Measurements from ENCODE around the gene PDE7B. TPM values are rescaled to one million over a fixed set of nuclear protein-coding genes. Genes with fewer than 3 reads are reported as not detected.
"Not testable (repeated sequence)": the region's sequence is repeated elsewhere in the genome, so short reads cannot be mapped to it uniquely, and the experiment has no call there.

The PDE7B gene
- total RNA-seq, 2 experiments from 2014 or later: 0.58 to 0.68 TPM

DNA sequence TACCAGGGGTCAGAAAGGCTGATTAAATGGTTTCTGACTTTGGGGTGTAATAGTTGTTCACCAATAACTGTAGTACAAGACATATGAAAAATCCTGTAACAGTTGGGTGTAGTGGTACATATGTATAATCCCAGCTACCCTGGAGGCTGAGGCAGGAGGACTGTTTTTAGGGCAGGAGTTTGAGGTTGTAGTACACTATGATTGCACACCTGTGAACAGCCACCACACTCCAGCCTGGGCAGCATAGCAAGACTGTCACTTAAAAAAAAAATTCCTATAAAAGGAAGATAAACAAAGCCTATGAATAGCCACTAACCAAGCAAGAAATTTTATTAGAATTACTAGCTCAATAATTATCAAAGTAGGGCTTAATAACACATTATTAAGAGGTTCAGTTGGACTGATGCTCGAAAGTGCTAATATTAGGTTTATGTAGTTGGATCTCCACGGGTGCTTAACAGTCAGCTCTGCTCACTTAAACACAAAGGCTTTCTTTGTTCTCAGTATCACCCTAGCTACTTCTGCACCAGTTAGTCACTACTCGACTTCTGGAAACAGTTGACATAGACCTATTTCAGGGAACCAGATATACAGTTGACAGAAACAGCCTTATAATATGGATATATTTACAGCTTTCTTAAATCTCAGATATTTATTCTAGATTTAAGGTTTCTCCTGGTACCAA is 285.6 kb downstream of the PDE7B start:
- DNase-seq (no peak), ATAC-seq (no peak)
- H3K27me3 Mint-ChIP-seq: peaks cover 2% of the 10 kb centered on the region
- POLR2A ChIA-PET: interaction anchor here (0.6 kb wide), 1 partner anchor 1267 kb away, joined by 4 read pairs; no protein-coding TSS in a partner anchor
- H3K9me3 Mint-ChIP-seq: peaks cover 4% of the 10 kb centered on the region
- TF ChIP-seq, protein P1, sequence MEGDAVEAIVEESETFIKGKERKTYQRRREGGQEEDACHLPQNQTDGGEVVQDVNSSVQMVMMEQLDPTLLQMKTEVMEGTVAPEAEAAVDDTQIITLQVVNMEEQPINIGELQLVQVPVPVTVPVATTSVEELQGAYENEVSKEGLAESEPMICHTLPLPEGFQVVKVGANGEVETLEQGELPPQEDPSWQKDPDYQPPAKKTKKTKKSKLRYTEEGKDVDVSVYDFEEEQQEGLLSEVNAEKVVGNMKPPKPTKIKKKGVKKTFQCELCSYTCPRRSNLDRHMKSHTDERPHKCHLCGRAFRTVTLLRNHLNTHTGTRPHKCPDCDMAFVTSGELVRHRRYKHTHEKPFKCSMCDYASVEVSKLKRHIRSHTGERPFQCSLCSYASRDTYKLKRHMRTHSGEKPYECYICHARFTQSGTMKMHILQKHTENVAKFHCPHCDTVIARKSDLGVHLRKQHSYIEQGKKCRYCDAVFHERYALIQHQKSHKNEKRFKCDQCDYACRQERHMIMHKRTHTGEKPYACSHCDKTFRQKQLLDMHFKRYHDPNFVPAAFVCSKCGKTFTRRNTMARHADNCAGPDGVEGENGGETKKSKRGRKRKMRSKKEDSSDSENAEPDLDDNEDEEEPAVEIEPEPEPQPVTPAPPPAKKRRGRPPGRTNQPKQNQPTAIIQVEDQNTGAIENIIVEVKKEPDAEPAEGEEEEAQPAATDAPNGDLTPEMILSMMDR (IDR thresholded peaks at IDR 0.05): no peak
- no peak overlapping the region for H3K4me3 Mint-ChIP-seq
- intact Hi-C loops (cut with micrococcal nuclease): no loop called here
- H3K36me3 Mint-ChIP-seq (ENCODE audit: low read depth): no peaks in the 10 kb centered on the region
- H3K27ac Mint-ChIP-seq: no peak overlapping the region
- CTCF ChIA-PET: interaction anchor here (0.7 kb wide), 1 partner anchor 9 kb away, joined by 3 read pairs; no protein-coding TSS in a partner anchor
- H3K4me1 Mint-ChIP-seq (ENCODE audit: low read depth): no peaks in the 10 kb centered on the region

DNA sequence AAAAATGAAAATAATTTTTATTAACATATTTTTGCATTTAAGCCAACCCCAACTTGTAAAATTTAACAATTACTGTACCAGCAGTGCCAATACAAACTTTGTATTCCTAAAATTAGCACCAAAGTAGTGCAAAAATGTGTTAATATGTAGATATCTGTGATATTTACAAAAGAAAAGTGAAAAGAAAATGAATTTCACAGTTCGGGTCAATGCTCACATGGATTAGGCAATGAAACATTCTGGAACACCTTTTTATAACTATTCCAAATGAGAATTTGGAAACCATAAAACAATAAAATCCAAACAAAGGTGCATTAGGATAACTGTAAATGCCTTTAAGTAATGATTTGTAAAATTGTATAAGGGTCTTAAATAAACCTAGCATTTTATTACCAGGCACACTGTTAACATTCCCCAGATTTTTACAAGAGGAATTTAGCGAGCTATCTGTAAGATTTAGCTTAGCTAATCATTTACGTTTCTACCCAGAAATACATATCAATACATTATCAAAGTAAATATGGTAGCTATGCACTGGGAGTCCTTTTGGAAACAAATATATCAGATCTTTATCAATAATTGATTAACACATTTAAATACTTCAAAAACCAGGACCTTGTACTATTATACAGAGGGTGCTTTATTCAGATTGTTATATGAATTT is 286.4 kb downstream of the PDE7B start:
- POLR2A ChIA-PET: no interaction called here
- Mint-ChIP-seq H3K4me1 (ENCODE audit: low read depth) (no peaks in the 10 kb centered on the region), H3K36me3 (ENCODE audit: low read depth) (no peaks in the 10 kb centered on the region), H3K4me3 (no peak overlapping the region), H3K9me3 (peaks cover 4% of the 10 kb centered on the region), H3K27ac (no peak overlapping the region), H3K27me3 (peaks cover 2% of the 10 kb centered on the region)
- intact Hi-C loops (cut with micrococcal nuclease): no loop called here
- no peak for DNase-seq
- TF ChIP-seq, protein P1 (IDR thresholded peaks at IDR 0.05): no peak
- ATAC-seq: no peak
- CTCF ChIA-PET: interaction anchor here (0.6 to 0.7 kb wide), 2 partner anchors 10 to 16 kb away, joined by 3 read pairs; no protein-coding TSS in a partner anchor

DNA sequence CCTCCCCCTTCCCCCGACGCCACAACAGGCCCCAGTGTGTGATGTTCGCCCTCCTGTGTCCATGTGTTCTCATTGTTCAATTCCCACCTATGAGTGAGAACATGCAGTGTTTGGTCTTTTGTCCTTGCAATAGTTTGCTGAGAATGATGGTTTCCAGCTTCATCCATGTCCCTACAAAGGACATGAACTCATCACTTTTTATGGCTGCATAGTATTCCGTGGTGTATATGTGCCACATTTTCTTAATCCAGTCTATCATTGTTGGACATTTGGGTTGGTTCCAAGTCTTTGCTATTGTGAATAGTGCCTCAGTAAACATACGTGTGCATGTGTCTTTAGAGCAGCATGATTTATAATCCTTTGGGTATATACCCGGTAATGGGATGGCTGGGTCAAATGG is 287.6 kb downstream of the PDE7B start:
- CTCF ChIA-PET; H3K36me3 Mint-ChIP-seq (ENCODE audit: low read depth); H3K27ac Mint-ChIP-seq; intact Hi-C loops (cut with micrococcal nuclease); H3K4me3 Mint-ChIP-seq; H3K4me1 Mint-ChIP-seq (ENCODE audit: low read depth); ATAC-seq; H3K9me3 Mint-ChIP-seq; POLR2A ChIA-PET; DNase-seq; H3K27me3 Mint-ChIP-seq: not testable (repeated sequence)

DNA sequence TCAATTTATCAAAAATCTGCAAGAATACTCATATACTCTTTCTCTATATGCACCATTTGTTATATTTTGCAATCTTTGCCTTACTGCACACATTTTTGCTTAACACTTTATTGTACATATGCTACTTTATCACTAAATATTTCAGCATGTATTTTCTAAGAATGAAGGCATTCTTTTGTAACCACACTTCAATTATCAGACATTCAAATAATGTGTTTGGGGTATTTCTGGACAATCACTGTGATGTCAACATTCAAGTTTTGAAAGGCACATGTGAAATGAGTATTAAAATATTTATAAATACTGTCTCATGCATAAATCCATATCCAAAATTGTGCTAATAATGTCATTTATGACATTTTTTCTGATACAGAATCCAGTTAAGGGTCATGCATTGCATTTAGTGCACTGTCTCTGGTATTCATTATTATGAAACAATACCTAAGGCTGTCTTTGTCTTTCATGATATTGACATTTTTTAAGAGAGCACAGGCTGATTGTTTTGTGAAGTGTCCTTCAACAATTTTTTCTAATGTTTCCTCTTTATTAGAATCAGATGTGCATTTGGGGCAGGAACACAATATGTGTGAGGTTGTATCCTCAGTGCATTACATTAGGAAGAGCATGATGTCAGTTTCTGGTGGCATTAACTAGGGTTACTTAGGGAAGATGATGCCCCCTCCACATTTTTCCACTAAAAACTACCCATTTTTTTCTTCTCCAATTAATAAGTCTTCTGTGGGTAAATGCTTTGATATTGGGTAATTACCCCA is 292.9 kb downstream of the PDE7B start:
- ATAC-seq: no peak
- Mint-ChIP-seq H3K36me3 (ENCODE audit: low read depth) (no peaks in the 10 kb centered on the region), H3K27ac (no peak overlapping the region), H3K4me3 (no peak overlapping the region), H3K27me3 (peaks cover 9% of the 10 kb centered on the region), H3K4me1 (ENCODE audit: low read depth) (no peaks in the 10 kb centered on the region), H3K9me3 (peaks cover 4% of the 10 kb centered on the region)
- DNase-seq: no peak
- TF ChIP-seq, protein P1 (IDR thresholded peaks at IDR 0.05): no peak
- ChIA-PET POLR2A (no interaction called here), CTCF (no interaction called here)
- intact Hi-C loops (cut with micrococcal nuclease): no loop called here

DNA sequence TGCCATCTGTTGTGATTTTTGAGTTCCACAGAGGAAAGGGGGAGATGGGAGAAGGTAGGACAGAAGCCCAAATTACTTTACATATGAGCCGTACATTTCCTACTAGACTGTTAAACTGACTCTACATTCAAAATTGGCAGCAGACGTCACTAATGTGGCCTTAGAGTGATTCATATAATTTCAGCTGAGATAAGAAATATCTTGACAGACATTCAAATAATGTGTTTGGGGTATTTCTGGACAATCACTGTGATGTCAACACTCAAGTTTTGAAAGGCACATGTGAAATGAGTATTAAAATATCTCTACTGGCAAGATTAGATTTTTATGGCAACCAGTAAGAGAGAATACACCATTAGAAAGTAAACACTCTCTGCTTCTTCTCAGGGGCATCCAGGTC is 294.6 kb downstream of the PDE7B start:
- no peak overlapping the region for H3K27ac Mint-ChIP-seq
- no peaks in the 10 kb centered on the region for H3K36me3 Mint-ChIP-seq (ENCODE audit: low read depth)
- H3K4me3 Mint-ChIP-seq: no peak overlapping the region
- DNase-seq (no peak), ATAC-seq (no peak)
- peaks cover 4% of the 10 kb centered on the region for H3K9me3 Mint-ChIP-seq
- intact Hi-C loops (cut with micrococcal nuclease): no loop called here
- H3K27me3 Mint-ChIP-seq: peaks cover 9% of the 10 kb centered on the region
- no peaks in the 10 kb centered on the region for H3K4me1 Mint-ChIP-seq (ENCODE audit: low read depth)
- POLR2A ChIA-PET: no interaction called here
- CTCF ChIA-PET: no interaction called here
- TF ChIP-seq, protein P1 (IDR thresholded peaks at IDR 0.05): no peak
